ENCODE measurements around the gene OR4K15.

The OR4K15 gene

GRCh38 chr14:19975291-19975690 lies at the start of gene OR4K15:
TSS of gene OR4K15 (plus strand) at chr14:19975591. CDS start at chr14:19975591, 0 bp downstream.
- H3K36me3 ChIP-seq (replicated peaks; ENCODE audit: low read depth, low read length): no peaks in the 10 kb centered on the region
- H4K20me1 ChIP-seq (ENCODE audit: insufficient read depth, low read length): no peaks in the 10 kb centered on the region
- H3K79me2 ChIP-seq (ENCODE audit: low read length): no peaks in the 10 kb centered on the region
- no peaks in the 10 kb centered on the region for H3K9me3 ChIP-seq (ENCODE audit: insufficient read depth, low read length)
- no peak within 1 kb of the TSS for H3K4me3 ChIP-seq (ENCODE audit: low read length)
- TF ChIP-seq EZH2phosphoT487 (IDR thresholded peaks at IDR 0.05; ENCODE audit: low read depth): no peak
- TF ChIP-seq, protein P1, sequence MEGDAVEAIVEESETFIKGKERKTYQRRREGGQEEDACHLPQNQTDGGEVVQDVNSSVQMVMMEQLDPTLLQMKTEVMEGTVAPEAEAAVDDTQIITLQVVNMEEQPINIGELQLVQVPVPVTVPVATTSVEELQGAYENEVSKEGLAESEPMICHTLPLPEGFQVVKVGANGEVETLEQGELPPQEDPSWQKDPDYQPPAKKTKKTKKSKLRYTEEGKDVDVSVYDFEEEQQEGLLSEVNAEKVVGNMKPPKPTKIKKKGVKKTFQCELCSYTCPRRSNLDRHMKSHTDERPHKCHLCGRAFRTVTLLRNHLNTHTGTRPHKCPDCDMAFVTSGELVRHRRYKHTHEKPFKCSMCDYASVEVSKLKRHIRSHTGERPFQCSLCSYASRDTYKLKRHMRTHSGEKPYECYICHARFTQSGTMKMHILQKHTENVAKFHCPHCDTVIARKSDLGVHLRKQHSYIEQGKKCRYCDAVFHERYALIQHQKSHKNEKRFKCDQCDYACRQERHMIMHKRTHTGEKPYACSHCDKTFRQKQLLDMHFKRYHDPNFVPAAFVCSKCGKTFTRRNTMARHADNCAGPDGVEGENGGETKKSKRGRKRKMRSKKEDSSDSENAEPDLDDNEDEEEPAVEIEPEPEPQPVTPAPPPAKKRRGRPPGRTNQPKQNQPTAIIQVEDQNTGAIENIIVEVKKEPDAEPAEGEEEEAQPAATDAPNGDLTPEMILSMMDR (IDR thresholded peaks at IDR 0.05; ENCODE audit: low read depth, low read length): no peak
- H3K27me3 ChIP-seq (ENCODE audit: low read depth, low read length): no peaks in the 10 kb centered on the region
- H3K9ac ChIP-seq (ENCODE audit: low read length): no peak within 1 kb of the TSS
- no peaks in the 10 kb centered on the region for H3K4me1 ChIP-seq (ENCODE audit: low read length)
- no peak within 1 kb of the TSS for H3K4me2 ChIP-seq (ENCODE audit: low read length)
- H2AFZ ChIP-seq (ENCODE audit: low read depth, low read length): no peak within 1 kb of the TSS
- no peak within 1 kb of the TSS for H3K27ac ChIP-seq (ENCODE audit: low read length)

DNA sequence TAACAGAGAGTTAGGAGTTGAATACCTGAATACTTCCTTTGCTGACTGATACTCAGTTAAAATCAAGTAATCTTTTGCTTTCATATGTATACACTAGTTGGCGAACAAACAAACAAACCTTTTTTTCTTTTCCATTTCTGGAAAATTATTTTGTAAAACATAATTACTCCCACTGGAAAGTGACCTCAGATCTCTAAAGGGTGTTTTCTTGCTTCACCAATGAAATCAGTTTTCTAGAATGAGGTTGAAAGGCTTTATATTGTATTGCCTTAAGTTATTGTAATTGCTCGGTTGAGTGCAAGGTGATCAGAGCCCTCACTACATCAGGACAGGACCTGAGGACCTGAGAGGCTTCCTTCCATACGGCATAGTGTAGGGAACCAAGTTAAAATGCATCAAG lies 44.8 kb upstream of the OR4K15 start, which contains the start of gene OR4K1:
Gene OR4K1 (plus strand): TSS at position 301 of the 400 bp plus-strand sequence. CDS start 4,750 bp downstream, outside the sequence.
- TF ChIP-seq, protein P1 (IDR thresholded peaks at IDR 0.05; ENCODE audit: low read depth, low read length): no peak
- TF ChIP-seq EZH2phosphoT487 (IDR thresholded peaks at IDR 0.05; ENCODE audit: low read depth): no peak
- Histone ChIP-seq H3K79me2 (ENCODE audit: low read length) (no peaks in the 10 kb centered on the region), H4K20me1 (ENCODE audit: insufficient read depth, low read length) (no peaks in the 10 kb centered on the region), H3K4me1 (ENCODE audit: low read length) (no peaks in the 10 kb centered on the region), H2AFZ (ENCODE audit: low read depth, low read length) (no peak within 1 kb of the TSS), H3K9me3 (ENCODE audit: insufficient read depth, low read length) (no peaks in the 10 kb centered on the region), H3K4me2 (ENCODE audit: low read length) (no peak within 1 kb of the TSS), H3K36me3 (replicated peaks; ENCODE audit: low read depth, low read length) (no peaks in the 10 kb centered on the region), H3K27ac (ENCODE audit: low read length) (no peak within 1 kb of the TSS), H3K4me3 (ENCODE audit: low read length) (no peak within 1 kb of the TSS), H3K27me3 (ENCODE audit: low read depth, low read length) (no peaks in the 10 kb centered on the region), H3K9ac (ENCODE audit: low read length) (no peak within 1 kb of the TSS)

- no peak for TF ChIP-seq EZH2phosphoT487 (IDR thresholded peaks at IDR 0.05; ENCODE audit: low read depth)
- TF ChIP-seq, protein P1 (IDR thresholded peaks at IDR 0.05; ENCODE audit: low read depth, low read length): no peak
Measured at GRCh38 chr14:19941668-19942067, 33.7 kb upstream of the OR4K15 start.

DNA sequence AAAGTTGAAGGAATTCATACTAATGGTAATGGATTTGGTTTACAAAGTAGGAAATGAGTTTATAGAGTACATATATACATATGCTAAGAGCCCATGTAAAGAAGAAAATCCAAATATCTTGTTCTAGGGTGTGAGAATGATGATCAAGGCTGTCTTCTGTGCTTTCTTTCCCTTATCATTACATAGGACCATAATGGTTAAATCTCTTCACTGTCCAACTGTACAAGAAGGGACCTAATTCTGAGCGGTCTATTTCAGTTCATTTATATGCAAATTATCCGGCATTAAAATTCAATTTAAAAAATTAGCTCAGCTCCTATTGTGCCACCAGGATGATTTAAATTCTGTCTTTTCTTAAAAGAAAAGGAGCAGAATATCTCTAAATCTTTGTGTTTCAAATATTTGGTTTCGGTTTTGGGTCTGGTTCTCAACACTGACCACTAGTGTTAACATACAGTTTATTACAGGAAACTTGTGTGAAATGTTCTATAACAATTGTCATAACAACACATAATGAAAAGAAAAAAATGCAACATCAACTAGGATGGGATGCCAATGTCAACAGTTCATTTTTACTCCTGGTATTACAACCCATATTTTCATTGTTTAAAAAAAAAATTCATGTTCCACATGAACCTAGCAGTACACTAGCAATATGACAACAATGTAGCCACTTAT lies 27.8 kb upstream of the OR4K15 start:
- Histone ChIP-seq H3K27me3 (ENCODE audit: low read depth, low read length) (no peaks in the 10 kb centered on the region), H3K79me2 (ENCODE audit: low read length) (no peaks in the 10 kb centered on the region), H3K27ac (ENCODE audit: low read length) (no peak overlapping the region), H3K4me3 (ENCODE audit: low read length) (no peak overlapping the region), H3K9ac (ENCODE audit: low read length) (no peak overlapping the region), H2AFZ (ENCODE audit: low read depth, low read length) (no peak overlapping the region), H3K36me3 (replicated peaks; ENCODE audit: low read depth, low read length) (no peaks in the 10 kb centered on the region), H3K4me1 (ENCODE audit: low read length) (no peaks in the 10 kb centered on the region), H4K20me1 (ENCODE audit: insufficient read depth, low read length) (no peaks in the 10 kb centered on the region), H3K9me3 (ENCODE audit: insufficient read depth, low read length) (no peaks in the 10 kb centered on the region), H3K4me2 (ENCODE audit: low read length) (no peak overlapping the region)
- TF ChIP-seq EZH2phosphoT487 (IDR thresholded peaks at IDR 0.05; ENCODE audit: low read depth): no peak
- TF ChIP-seq, protein P1 (IDR thresholded peaks at IDR 0.05; ENCODE audit: low read depth, low read length): no peak

More at GRCh38 chr14:19941668-19942067, 33.7 kb upstream of the OR4K15 start:
- Histone ChIP-seq H2AFZ (ENCODE audit: low read depth, low read length) (no peak overlapping the region), H3K27me3 (ENCODE audit: low read depth, low read length) (no peaks in the 10 kb centered on the region), H3K4me1 (ENCODE audit: low read length) (no peaks in the 10 kb centered on the region), H3K27ac (ENCODE audit: low read length) (no peak overlapping the region), H3K36me3 (replicated peaks; ENCODE audit: low read depth, low read length) (no peaks in the 10 kb centered on the region), H3K79me2 (ENCODE audit: low read length) (no peaks in the 10 kb centered on the region), H4K20me1 (ENCODE audit: insufficient read depth, low read length) (no peaks in the 10 kb centered on the region), H3K4me2 (ENCODE audit: low read length) (no peak overlapping the region), H3K4me3 (ENCODE audit: low read length) (no peak overlapping the region), H3K9me3 (ENCODE audit: insufficient read depth, low read length) (no peaks in the 10 kb centered on the region), H3K9ac (ENCODE audit: low read length) (no peak overlapping the region)

All from OCI-LY3 (cell line).